ENCODE measurements around the gene MCC.
"Not testable (repeated sequence)": the region's sequence is repeated elsewhere in the genome, so short reads cannot be mapped to it uniquely, and the experiment has no call there.

MCC gene

DNA sequence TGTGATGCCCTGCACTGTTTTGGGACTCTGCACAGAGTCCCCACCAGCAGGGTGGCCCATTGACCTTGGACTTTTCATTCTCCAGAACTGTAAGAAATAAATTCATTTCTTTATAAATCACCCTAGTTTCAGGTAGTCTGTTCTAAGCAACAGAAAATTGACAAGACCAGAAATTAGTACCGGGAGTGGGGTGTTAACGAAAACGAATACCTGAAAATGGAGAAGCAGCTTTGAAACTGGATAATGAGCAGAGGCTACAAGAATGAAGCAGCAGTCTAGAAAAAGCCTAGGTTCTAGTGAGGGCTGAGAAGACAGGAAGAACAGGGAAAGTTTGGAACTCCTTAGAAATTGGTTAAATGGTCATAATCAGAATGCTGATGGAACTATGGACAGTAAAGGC is 2.1 kb upstream of the MCC start:
- no peak for DNase-seq (ENCODE audit: low spot score)

DNA sequence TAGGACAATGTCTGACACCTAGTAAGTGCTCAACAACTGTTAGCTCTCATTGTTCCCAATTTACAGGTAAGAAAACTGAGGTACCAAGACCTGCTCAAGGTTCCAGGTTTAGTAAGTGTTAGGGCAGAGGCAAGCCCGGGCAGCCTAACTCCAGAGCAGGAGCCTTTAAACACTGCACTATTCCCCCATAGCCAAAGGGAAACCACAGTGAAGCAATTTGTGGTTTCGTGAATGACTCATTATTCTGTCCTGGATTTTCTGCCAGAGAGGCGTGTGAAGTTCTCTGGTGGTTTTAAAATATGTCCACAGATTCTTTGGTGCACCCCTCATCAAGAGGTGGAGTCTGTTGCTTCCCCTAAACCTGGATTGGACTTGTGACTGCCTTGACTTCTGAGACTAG is 1.0 kb upstream of the MCC start:
- no peak for DNase-seq (ENCODE audit: low spot score)

DNA sequence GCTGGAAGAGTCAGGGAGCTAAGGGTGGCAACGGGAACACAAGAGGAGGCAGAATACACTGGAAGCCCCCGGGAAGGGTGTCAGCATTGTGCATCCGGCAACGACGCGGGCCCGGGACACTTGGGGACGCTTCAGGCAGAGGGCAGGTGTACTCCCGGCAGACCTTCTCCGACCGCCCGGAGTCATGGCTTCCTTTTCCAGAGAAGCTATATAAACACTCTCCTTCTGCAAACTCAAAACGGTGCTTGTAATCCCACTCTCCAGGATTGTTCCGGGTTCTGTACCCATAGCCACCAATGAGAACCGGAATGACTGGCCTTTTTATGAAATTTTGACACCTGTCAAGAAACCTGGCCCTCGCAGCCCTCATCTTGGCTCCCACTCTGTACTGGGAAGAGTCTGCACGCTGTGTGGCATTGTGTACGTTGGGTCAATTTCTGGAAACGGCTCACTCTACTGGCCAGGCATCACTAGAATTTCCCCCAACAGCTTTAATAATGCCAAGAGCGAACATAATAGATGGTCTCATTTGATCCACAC is 462 bp upstream of the MCC start:
- no peak for DNase-seq (ENCODE audit: low spot score)

DNA sequence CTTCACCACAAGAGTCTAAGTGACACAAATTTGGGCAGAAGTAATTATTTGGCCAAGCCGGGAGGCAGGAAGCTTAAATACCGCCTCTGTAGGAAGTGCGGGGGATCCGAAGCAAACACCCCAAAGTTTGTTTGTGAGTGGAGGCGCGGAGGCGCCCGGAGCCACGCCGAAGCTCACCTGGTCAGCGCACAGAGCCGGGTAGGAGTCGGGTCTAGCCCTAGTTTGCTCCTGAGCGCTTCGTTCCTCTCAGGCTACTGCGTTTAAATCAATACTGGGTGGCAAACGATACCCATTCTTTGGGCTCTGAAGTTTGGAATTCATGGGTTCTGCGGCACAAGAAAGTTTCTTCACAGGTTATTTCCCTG is 855 bp downstream of the MCC start:
- no peak for DNase-seq (ENCODE audit: low spot score)

DNA sequence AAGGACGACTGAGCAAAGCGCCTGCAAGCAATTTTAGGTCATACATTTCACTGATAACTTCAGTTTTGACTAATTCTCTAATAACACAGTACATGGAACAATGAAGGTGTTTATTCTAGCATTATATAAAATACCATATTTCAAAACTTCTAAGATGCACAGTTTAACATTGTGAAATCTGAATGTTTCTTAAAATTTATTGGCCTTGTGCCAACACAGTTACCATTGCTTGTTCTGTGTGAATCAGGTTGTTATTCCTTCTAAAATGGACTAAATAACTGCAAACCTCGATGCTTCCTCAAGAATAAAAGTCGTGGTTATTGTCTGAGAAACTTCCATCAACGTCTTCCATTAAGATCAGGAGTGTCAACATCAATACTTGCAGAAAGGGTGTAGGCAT is 8.0 kb downstream of the MCC start:
- no peak for DNase-seq (ENCODE audit: low spot score)

DNA sequence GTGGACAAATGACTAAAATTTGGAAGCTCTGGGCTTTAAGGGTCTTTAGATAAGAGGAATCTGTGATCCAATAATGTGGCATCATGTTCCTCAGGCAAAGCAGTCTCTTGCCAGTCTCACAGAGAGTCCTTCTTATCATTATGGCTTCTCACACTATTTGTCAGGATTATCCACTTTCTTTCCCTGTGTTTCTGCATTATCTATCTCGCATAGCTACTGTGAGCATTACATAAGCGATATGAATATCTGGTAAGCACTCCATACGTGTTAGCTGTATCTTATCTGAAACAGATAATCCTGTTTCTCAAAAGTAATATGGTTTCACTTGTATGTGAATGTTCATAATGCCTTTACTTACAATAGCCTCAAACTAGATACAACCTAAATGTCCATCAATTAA is 9.6 kb downstream of the MCC start:
- no peak for DNase-seq (ENCODE audit: low spot score)

DNA sequence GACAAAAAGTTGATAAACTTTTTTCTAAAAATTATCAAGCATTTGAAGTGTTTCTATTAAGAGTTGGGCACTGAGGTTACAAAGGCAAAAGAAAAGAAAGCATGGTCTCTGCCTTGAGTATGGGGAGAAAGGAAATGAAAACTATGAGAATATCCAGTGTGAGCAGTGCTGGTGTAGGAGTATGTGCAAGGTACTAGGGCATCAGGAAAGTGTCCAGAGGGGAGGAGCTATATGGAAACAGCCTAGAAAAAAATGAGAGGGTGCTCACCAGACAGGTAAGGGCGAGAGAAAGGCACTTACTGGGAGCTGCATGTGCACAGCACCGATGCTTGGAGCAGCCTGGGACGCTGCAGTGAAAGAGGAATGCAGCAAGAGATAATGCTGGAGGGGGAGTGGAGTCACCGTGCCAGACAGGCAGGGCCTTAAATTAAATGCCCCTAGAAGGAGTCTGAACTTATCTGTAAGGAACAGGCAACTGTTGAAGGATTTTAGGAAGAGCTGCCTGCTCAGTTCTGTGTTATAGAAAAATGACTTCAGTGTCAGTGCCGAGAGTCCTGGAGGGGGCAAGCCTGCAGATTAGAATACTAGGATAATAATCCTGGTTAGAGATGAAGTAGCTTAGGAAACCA is 14.0 kb downstream of the MCC start:
- no peak for DNase-seq (ENCODE audit: low spot score)

DNA sequence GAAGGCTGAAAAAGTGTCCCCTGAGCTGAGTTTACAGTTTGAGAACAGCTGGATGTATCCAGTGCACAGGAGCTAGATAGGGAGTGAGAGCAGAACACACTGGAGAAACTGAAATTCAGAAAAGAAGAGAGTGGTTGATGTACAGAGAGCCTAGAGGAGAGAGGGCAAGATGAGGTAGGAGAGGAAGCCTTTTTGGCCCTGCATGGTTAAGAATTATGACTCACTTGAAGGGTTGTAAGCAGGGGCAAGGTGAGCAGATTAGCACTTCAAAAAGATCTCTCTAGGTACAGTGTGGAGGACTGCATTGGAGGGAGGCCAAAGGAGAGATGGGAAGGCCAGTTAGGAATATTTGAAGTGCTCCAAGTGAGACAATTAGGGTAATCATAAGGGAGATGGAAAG is 25.2 kb downstream of the MCC start:
- DNase-seq (ENCODE audit: low spot score): no peak

DNA sequence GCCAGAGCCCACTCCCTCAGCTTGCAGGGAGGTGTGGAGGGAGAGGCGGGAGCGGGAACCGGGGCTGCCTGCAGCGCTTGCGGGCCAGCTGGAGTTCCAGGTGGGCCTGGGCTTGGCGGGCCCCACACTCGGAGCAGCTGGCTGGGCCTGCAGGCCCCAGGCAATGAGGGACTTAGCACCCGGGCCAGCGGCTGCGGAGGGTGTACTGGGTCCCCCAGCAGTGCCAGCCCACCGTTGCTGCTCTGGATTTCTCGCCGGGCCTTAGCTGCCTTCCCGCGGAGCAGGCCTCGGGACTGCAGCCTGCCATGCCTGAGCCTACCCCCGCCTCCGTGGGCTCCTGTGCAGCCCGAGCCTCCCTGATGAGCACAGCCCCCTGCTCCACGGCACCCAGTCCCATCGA is 31.1 kb downstream of the MCC start:
- not testable (repeated sequence) for DNase-seq (ENCODE audit: low spot score)

DNA sequence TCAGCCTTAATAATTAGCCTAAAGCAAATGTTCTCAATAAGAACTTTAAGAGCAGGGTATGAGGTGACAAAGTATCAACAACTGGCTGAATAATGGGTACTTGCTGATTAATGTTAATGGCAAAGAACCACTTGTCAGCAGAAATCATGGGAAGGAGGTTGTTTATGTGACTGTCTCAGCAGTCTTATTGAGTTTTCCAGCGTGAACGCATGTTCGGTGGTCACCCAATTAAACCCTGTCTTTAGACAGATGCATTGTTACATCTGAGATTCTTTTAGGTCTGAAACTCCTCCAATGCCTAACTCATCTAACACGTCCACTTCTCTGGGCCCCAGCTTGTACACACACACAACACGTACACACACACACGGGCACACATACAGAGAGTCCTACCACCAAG is 35.3 kb downstream of the MCC start:
- no peak for DNase-seq (ENCODE audit: low spot score)

DNA sequence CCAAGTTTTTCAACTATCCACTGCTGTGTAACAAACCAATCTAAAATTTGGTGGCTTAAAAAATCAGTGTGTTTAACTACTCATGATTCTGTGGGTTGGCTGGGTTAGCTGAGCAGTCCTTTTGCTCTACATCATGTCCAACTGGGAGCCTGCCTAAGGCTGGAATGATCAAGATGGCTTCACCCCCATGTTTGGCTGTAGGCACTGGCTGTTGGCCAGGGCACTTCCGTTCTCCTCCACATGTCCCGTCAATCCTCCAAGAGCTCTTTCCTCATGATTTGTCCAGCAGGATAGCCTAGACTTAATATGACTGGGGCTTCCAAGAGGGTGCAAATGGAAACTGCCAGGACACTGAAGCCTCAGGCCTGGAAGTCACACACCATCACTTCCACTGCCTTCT is 36.5 kb downstream of the MCC start:
- DNase-seq (ENCODE audit: low spot score): no peak

DNA sequence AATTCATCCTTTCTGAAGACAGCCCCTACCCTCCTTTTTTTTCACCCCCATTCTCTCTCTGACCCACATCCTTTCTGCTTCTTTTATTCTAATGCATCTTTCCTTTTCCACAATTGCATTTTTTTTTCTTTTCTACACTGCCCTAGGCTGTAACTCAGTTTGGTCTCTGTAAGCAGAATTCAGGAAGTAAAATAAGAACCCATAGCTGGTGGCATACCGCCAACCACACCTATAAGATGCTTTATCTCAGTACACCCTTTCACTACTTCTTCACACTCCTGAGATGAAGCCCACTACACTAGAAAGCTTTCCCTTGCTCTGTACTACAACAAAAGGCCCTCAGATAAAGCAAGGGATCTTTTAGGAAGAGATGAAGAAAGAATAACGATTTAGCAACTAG is 37.3 kb downstream of the MCC start:
- DNase-seq (ENCODE audit: low spot score): no peak

DNA sequence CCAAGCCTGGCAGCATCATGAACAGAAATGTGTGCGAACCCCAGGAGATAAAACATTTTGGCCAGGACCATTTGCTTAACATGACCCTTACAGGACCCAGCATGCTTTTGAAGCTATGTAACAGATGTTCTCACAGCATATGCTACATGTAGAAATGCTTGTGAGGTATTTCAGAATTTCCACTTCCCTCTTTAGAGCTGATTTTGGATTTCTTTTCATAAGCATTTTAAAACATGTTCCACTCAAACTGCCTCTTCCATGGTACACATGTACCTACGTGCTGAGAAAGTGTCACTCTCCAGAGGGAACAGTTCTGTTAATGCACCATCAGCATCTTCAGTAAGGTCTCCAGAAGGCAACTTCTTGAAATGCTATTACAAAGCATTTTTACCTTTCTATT is 37.8 kb downstream of the MCC start:
- no peak for DNase-seq (ENCODE audit: low spot score)

DNA sequence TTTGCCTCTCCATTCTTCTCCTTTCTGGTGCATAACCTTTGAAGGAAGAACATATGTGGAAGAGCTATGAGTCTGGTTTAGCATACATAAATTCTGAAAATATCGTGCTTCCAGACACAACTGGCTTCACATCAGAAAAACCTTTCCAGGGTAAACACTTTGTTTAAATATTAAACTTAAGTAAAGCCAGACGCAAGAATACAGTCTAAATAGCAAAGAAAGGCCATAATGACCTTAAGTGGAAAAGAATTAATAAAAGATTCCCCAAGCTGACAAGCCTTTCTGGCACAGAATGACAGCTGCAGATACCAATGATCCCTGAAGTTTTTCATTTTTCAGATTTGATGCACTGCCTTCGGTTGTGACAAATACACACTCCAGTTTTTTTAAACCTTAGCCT is 40.0 kb downstream of the MCC start:
- DNase-seq (ENCODE audit: low spot score): no peak

DNA sequence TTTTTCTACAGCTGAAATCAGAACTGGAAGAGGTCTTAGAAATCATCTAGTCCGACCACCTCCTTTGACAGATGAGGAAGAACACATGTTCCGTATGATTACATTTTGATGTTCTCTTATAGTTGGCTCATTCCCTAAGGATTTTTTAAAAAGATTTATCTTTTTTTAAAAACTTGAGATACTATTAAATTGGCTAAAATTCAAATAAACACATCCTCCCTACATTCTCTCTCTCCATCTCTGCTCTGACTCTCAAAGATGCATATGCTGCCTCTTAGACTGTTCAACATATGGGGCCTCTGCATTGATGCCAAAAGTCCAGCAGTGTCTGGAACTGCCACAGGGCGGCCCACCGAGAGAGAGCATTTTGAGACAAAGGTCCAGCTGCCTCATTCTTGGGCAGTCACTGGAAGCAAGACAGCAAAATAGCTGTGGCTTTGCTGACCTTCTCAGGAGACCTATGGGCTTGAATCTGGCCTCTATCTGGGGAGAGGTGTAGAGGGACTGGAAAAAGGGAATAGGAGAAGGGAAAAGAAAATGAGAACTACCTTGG is 40.7 kb downstream of the MCC start:
- no peak for DNase-seq (ENCODE audit: low spot score)

DNA sequence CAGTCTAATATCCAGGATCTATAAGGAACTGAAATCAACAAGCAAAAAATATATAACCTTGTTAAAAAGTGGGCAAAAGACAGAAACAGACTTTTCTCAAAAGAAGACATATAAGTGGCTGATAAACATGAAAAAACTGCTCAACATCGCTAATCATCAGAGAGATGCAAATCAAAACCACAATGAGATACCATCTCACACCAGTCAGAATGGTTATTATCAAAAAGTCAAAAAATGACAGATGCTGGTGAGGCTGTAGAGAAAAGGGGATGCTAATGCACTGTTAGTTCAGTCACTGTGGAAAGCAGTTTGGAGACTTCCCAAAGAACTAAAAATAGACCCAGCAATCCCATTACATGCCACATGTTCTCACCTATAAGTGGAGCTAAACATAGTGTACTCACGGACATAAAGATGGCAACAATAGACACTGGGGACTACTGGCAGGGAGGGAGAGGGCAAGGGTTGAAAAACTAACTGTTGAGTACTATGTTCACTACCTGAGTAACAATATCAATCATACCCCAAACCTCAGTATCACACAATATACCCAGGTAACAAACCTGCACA is 41.8 kb downstream of the MCC start:
- DNase-seq (ENCODE audit: low spot score): no peak

DNA sequence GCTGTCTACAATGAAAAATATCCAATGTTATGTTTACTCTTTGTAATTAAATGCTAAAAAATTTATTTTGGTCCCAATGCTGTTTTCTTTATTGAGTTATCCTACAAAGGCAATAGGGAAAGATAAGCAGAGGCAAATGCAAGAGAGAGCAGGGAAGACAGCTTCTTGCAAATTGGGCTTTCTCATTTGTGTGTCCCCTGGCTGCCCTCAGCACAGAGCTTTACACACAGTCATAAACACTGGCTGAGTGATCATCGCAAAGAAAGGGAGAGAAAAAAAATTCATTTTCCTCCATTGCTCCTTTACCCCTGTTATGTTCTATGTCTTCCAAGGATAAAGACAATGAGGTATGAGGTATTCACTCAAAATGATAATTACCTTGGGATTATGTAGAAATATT is 51.1 kb downstream of the MCC start:
- no peak for DNase-seq (ENCODE audit: low spot score)

DNA sequence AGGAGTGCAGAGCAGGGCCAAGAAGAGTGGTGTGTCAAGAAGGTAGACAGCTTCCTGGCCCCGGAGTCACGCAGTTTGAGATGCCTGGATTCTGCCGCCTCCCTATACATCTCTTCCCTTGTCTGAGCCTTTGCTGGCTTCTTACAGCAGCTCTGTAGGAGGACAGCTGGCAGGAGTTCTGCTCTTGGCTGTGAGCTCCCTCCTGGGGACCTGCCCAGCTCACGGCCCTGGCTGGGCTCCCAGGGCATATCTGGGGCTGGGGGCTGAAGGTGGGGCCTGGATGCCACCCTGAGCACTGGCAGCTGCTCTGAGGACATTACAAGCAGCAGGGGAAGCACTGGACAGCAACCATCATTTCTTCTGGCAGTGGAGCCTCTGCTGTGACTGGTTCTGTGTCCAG is 52.7 kb downstream of the MCC start:
- DNase-seq (ENCODE audit: low spot score): peak; percentile 9

DNA sequence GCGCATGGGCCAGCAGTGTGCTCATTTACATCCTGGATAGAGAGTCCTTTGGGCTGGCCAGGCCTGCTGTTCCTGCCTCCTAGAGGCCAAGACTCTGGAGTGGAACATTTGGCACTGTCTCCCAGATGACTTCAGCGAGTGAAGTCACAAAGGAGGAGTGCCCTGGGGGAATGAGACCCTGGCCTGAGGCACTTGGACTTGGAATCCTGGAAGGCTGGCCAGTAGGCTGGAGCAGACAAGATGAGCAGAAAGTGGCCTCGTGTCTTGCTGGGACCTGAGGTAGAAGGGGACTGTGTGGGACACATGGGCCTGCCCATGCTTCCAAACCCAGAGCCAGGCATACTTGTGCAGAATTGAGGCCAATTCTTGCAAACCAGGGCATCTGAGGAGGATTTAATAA is 53.4 kb downstream of the MCC start, which contains the start of gene TSSK1B:
Gene TSSK1B (minus strand): TSS at position 101 of the 400 bp plus-strand sequence. CDS start 150 bp downstream, outside the sequence.
- DNase-seq (ENCODE audit: low spot score): no peak

DNA sequence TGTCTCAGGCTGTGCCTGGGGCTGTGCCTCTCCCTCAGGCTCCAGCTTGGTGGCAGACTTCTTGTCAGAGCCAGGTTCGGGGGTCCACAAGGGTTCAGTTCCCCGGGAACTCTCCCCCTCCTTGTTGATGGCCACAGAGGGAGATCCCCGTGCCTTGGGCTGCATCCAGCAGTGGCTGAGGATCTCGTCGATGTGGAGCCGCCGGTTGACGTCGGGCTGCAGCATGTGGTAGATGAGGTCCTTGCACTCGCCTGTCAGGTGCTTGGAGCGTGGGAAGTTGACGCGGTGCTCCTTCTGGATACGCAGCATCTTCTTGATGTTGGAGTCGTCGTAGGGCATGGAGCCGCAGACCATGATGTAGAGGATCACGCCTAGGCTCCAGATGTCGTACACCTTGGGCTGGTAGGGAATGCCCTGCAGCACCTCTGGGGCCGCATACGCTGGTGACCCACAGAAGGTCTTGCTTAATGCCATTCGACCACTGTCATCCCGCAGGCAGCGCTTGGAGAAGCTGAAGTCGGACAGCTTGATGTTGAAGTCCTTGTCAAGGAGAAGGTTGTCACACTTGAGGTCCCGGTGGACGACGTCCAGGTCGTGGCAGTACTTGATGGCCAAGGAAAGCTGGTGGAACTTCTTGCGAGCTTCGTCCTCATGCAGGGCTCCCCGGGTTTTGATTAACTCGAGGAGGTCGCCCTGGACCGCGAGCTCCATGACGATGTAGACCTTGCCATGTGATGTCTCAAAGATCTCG is 54.2 kb downstream of the MCC start:
- DNase-seq (ENCODE audit: low spot score): no peak

DNA sequence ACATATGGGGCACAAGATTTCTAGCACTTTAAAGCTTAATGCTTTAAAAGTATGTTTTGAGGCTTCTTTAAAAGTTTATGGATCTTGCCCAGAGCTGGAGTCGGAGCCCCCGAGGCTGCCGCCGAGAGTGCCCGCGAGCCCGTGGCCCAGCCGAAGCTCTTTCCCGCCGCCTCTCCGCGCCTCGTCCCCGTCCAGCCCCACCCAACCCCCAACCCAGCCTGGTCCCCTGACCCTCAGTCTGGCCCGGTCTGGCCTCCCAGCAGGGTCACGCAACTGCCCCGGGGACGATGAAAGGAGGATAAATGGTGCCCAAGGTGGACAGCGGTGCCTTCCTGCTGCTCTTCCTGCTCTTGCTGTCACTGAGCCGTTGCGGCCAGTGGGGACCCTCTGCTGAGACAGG is 55.2 kb downstream of the MCC start:
- DNase-seq (ENCODE audit: low spot score): no peak

DNA sequence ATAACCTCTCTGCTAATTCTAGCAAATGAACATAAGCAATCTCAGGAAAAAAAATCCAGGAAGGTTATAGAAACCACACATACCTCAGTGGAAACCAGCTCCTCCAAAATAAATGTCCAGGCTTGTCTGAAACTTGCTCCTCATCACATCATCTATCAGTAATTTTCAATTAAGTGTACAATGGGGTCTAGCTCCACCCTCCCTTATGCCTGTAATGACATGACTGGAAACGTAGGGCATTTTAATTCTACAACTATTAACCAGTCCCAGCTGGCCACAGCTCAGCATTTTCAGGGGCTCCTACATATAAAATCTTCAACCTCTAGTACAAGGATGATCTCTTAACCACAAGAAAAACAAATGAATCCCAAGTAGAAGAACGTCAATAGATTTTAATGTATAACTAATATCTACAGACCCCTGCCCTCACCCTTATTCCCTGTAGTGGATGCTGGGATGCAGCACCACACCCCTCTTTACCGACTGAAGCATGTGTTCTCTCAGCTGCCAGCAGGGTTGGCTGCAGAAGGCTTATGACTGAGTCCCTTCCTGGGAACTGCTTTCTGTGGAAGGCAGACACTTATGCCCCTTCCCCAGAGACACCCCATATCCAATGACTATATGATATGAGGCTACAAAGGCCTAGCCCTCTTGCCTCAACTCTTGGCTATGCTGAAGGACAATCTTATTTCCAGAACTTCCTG is 60.2 kb downstream of the MCC start:
- DNase-seq (ENCODE audit: low spot score): no peak

DNA sequence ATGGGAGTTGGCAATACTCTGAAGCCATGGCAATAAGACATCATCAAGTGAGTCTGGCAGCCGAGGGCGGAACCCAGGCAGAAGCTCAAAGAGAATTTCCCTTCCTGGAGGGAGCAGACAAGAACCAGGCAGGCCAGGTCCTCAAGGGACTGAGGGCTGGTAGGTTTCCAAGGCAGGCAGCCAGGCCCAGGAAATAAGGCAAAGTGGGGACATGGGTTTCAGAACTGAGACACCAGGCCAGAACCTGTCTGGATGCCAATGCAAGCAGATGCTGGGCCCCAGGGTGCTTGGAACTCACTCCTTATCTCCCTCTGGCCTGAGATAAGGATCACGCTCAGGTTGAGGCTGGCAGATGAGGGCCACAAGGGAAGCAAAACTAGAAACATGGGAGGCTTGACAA is 62.3 kb downstream of the MCC start:
- no peak for DNase-seq (ENCODE audit: low spot score)

Data from Ammon's horn (tissue), 1 donor.